ENCODE data around the gene SH3PXD2B.
A peak's percentile ranks its signal among the peaks of the same experiment; 100 is the strongest.

The SH3PXD2B gene

GRCh38 chr5:172280929-172281328 is 173.4 kb downstream of the SH3PXD2B start:
- Histone ChIP-seq H3K79me1 (ENCODE audit: low read length) (peaks cover 20% of the 10 kb centered on the region), H3K14ac (ENCODE audit: low read length) (no peak overlapping the region), H2BK5ac (ENCODE audit: low read depth, low read length, poor library complexity) (no peak overlapping the region), H3K4ac (ENCODE audit: low read depth, low read length) (peak overlapping the region; percentile 83), H2AFZ (ENCODE audit: insufficient read depth, low read length, poor library complexity) (no peak overlapping the region), H3K9ac (ENCODE audit: low read length) (no peak overlapping the region), H4K8ac (ENCODE audit: low read depth, low read length) (no peak overlapping the region), H2BK120ac (ENCODE audit: insufficient read depth, low read length, poor library complexity) (no peak overlapping the region), H2BK12ac (ENCODE audit: low read length) (no peak overlapping the region), H3K23ac (ENCODE audit: low read length) (no peak overlapping the region), H4K91ac (ENCODE audit: low read depth, low read length) (no peak overlapping the region), H4K12ac (ENCODE audit: low read depth, low read length) (no peak overlapping the region), H3K36me3 (ENCODE audit: control insufficient read depth in 1 of 2, insufficient read depth in 2 of 2, low read length in 2 of 2) (peaks cover 3 to 5% of the 10 kb centered on the region in 2 experiments), H3K18ac (ENCODE audit: low read length) (no peak overlapping the region), H3K27ac (ENCODE audit: low read depth, low read length) (no peak overlapping the region), H3K9me3 (ENCODE audit: insufficient read depth, low read depth, low read length) (no peaks in the 10 kb centered on the region), H3K4me1 (ENCODE audit: control insufficient read depth in 1 of 2, insufficient read depth in 2 of 2, low read length in 2 of 2) (peaks cover 4 to 8% of the 10 kb centered on the region in 2 experiments), H2AK5ac (ENCODE audit: low read length) (no peak overlapping the region), H3K4me3 (ENCODE audit: low read depth, low read length) (no peak overlapping the region), H3K4me2 (ENCODE audit: low read length) (no peak overlapping the region), H3K27me3 (ENCODE audit: insufficient read depth, low read length) (no peaks in the 10 kb centered on the region), H3K79me2 (ENCODE audit: control insufficient read depth, insufficient read depth, low read length, poor library complexity) (peaks cover 36% of the 10 kb centered on the region)
- WGBS (ENCODE audit: extremely low coverage, insufficient coverage, insufficient read length) = no CpG with 5 or more reads among the region's 4 CpGs
- DNase-seq = no peak

GRCh38 chr5:172280317-172280716 is 174.0 kb downstream of the SH3PXD2B start:
- Histone ChIP-seq H3K36me3 (ENCODE audit: control insufficient read depth in 1 of 2, insufficient read depth in 2 of 2, low read length in 2 of 2) (peaks cover 3 to 5% of the 10 kb centered on the region in 2 experiments), H3K4me3 (ENCODE audit: low read depth, low read length) (no peak overlapping the region)

GRCh38 chr5:172278356-172278755 is 176.0 kb downstream of the SH3PXD2B start:
- Histone ChIP-seq H3K79me2 (ENCODE audit: control insufficient read depth, insufficient read depth, low read length, poor library complexity) (peaks cover 31% of the 10 kb centered on the region), H3K18ac (ENCODE audit: low read length) (no peak overlapping the region), H2BK120ac (ENCODE audit: insufficient read depth, low read length, poor library complexity) (no peak overlapping the region), H3K9ac (ENCODE audit: low read length) (no peak overlapping the region), H3K4me1 (ENCODE audit: control insufficient read depth in 1 of 2, insufficient read depth in 2 of 2, low read length in 2 of 2) (peaks cover 4% of the 10 kb centered on the region in 2 experiments), H2BK5ac (ENCODE audit: low read depth, low read length, poor library complexity) (no peak overlapping the region), H3K14ac (ENCODE audit: low read length) (no peak overlapping the region), H3K27me3 (ENCODE audit: insufficient read depth, low read length) (no peaks in the 10 kb centered on the region), H3K9me3 (ENCODE audit: insufficient read depth, low read depth, low read length) (no peaks in the 10 kb centered on the region), H4K12ac (ENCODE audit: low read depth, low read length) (no peak overlapping the region), H3K4me2 (ENCODE audit: low read length) (no peak overlapping the region), H3K27ac (ENCODE audit: low read depth, low read length) (no peak overlapping the region), H3K4me3 (ENCODE audit: low read depth, low read length) (no peak overlapping the region), H2AFZ (ENCODE audit: insufficient read depth, low read length, poor library complexity) (no peak overlapping the region), H3K36me3 (ENCODE audit: control insufficient read depth in 1 of 2, insufficient read depth in 2 of 2, low read length in 2 of 2) (peaks cover 3 to 5% of the 10 kb centered on the region in 2 experiments), H4K8ac (ENCODE audit: low read depth, low read length) (no peak overlapping the region), H3K23ac (ENCODE audit: low read length) (no peak overlapping the region), H2BK12ac (ENCODE audit: low read length) (no peak overlapping the region), H4K91ac (ENCODE audit: low read depth, low read length) (no peak overlapping the region), H3K4ac (ENCODE audit: low read depth, low read length) (peak overlapping the region; percentile 77), H3K79me1 (ENCODE audit: low read length) (peaks cover 11% of the 10 kb centered on the region), H2AK5ac (ENCODE audit: low read length) (no peak overlapping the region)
- DNase-seq = peak in 1 of 2 donors; percentile 39
- WGBS (ENCODE audit: extremely low coverage, insufficient coverage, insufficient read length) = no CpG with 5 or more reads among the region's 9 CpGs

More at GRCh38 chr5:172280317-172280716, 174.0 kb downstream of the SH3PXD2B start:
- Histone ChIP-seq H2BK120ac (ENCODE audit: insufficient read depth, low read length, poor library complexity) (no peak overlapping the region), H2AK5ac (ENCODE audit: low read length) (no peak overlapping the region), H3K79me2 (ENCODE audit: control insufficient read depth, insufficient read depth, low read length, poor library complexity) (peaks cover 36% of the 10 kb centered on the region), H4K12ac (ENCODE audit: low read depth, low read length) (no peak overlapping the region), H3K23ac (ENCODE audit: low read length) (no peak overlapping the region), H3K27me3 (ENCODE audit: insufficient read depth, low read length) (no peaks in the 10 kb centered on the region), H3K4me2 (ENCODE audit: low read length) (no peak overlapping the region), H3K14ac (ENCODE audit: low read length) (no peak overlapping the region), H2BK12ac (ENCODE audit: low read length) (no peak overlapping the region), H3K27ac (ENCODE audit: low read depth, low read length) (no peak overlapping the region), H3K4ac (ENCODE audit: low read depth, low read length) (peak overlapping the region; percentile 43), H4K8ac (ENCODE audit: low read depth, low read length) (no peak overlapping the region), H3K79me1 (ENCODE audit: low read length) (peaks cover 20% of the 10 kb centered on the region), H2BK5ac (ENCODE audit: low read depth, low read length, poor library complexity) (no peak overlapping the region), H3K4me1 (ENCODE audit: control insufficient read depth in 1 of 2, insufficient read depth in 2 of 2, low read length in 2 of 2) (peaks cover 4 to 6% of the 10 kb centered on the region in 2 experiments), H4K91ac (ENCODE audit: low read depth, low read length) (no peak overlapping the region), H3K9ac (ENCODE audit: low read length) (no peak overlapping the region), H2AFZ (ENCODE audit: insufficient read depth, low read length, poor library complexity) (no peak overlapping the region), H3K9me3 (ENCODE audit: insufficient read depth, low read depth, low read length) (no peaks in the 10 kb centered on the region), H3K18ac (ENCODE audit: low read length) (no peak overlapping the region)
- no CpG with 5 or more reads among the region's 5 CpGs for whole genome bisulfite sequencing (ENCODE audit: extremely low coverage, insufficient coverage, insufficient read length)
- no peak for DNase-seq

GRCh38 chr5:172276214-172276613 is 178.1 kb downstream of the SH3PXD2B start:
- DNase-seq = peak; percentile 57 to 87
- Histone ChIP-seq H3K14ac (ENCODE audit: low read length) (peak overlapping the region; percentile 18), H3K27ac (ENCODE audit: low read depth, low read length) (peak overlapping the region; percentile 56), H2BK12ac (ENCODE audit: low read length) (no peak overlapping the region), H3K79me2 (ENCODE audit: control insufficient read depth, insufficient read depth, low read length, poor library complexity) (peaks cover 24% of the 10 kb centered on the region), H3K4me2 (ENCODE audit: low read length) (no peak overlapping the region), H4K91ac (ENCODE audit: low read depth, low read length) (no peak overlapping the region), H3K4me3 (ENCODE audit: low read depth, low read length) (no peak overlapping the region), H4K8ac (ENCODE audit: low read depth, low read length) (no peak overlapping the region), H2BK120ac (ENCODE audit: insufficient read depth, low read length, poor library complexity) (no peak overlapping the region), H3K9me3 (ENCODE audit: insufficient read depth, low read depth, low read length) (no peaks in the 10 kb centered on the region), H2BK5ac (ENCODE audit: low read depth, low read length, poor library complexity) (peak overlapping the region; percentile 6), H3K36me3 (ENCODE audit: control insufficient read depth in 1 of 2, insufficient read depth in 2 of 2, low read length in 2 of 2) (peaks cover 3 to 7% of the 10 kb centered on the region in 2 experiments), H2AK5ac (ENCODE audit: low read length) (no peak overlapping the region), H3K79me1 (ENCODE audit: low read length) (peaks cover 4% of the 10 kb centered on the region), H3K9ac (ENCODE audit: low read length) (no peak overlapping the region), H3K23ac (ENCODE audit: low read length) (no peak overlapping the region), H3K27me3 (ENCODE audit: insufficient read depth, low read length) (no peaks in the 10 kb centered on the region), H3K18ac (ENCODE audit: low read length) (no peak overlapping the region), H3K4me1 (ENCODE audit: control insufficient read depth in 1 of 2, insufficient read depth in 2 of 2, low read length in 2 of 2) (peaks cover 3 to 4% of the 10 kb centered on the region in 2 experiments), H2AFZ (ENCODE audit: insufficient read depth, low read length, poor library complexity) (no peak overlapping the region), H4K12ac (ENCODE audit: low read depth, low read length) (no peak overlapping the region), H3K4ac (ENCODE audit: low read depth, low read length) (peak overlapping the region; percentile 73)
- WGBS (ENCODE audit: extremely low coverage, insufficient coverage, insufficient read length) = no CpG with 5 or more reads among the region's 3 CpGs
